ENCODE results near the gene ITPR2. TPM values are rescaled to one million over a fixed set of nuclear protein-coding genes. Genes with fewer than 3 reads are reported as not detected.

Gene ITPR2
- total and polyA plus RNA-seq, 4 donors, result 11.7 to 93.3 (median 35.4) TPM

DNA sequence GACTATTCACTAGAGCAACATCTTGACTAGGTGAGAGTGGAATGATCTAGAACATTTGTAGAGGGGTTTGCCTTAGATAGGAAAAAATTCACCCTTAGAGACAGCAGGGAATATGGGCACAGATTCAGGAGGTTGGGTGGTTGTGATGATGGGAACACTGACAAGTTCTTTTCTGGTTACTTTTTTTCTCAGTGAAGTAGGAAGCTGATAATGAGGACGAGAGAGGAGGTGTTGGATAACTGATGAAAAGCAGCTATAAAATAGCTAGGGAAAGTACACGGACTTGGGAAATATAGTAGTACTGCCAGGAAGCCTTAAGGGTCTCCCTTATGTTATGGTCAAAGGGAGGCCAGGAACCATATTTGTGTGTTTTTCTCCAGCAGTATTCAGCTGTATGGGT is 387.1 kb downstream of the ITPR2 start:
- Histone ChIP-seq H3K4me1 (ENCODE audit: control insufficient read depth in 4 of 4, insufficient read depth in 4 of 4, low read length in 3 of 4) (no peaks in the 10 kb centered on the region), H3K9ac (ENCODE audit: low read depth in 1 of 2, low read length in 2 of 2) (no peak overlapping the region), H3K4me3 (ENCODE audit: low read depth in 1 of 3, low read length in 3 of 3) (no peak overlapping the region), H3K27ac (ENCODE audit: low read depth in 1 of 2, low read length in 2 of 2) (no peak overlapping the region), H3K27me3 (ENCODE audit: control insufficient read depth in 4 of 4, insufficient read depth in 4 of 4, low read length in 3 of 4) (no peaks in the 10 kb centered on the region), H3K9me3 (ENCODE audit: control insufficient read depth in 4 of 4, low read length in 3 of 4) (no peaks in the 10 kb centered on the region), H3K36me3 (ENCODE audit: control insufficient read depth in 4 of 4, insufficient read depth in 3 of 4, low read depth in 1 of 4, low read length in 3 of 4) (peaks cover 0 to 30% (median 28%) of the 10 kb centered on the region in 4 donors)
- DNase-seq (ENCODE audit: low spot score), result no peak
- whole genome bisulfite sequencing, result 98% methylated on average over 2 of the region's 2 CpGs
- TF ChIP-seq GABPA (IDR thresholded peaks at IDR 0.05 in 1 of 2, conservative IDR thresholded peaks at IDR 0.05 in 1 of 2), result no peak
- no peak for TF ChIP-seq FOXA2 (IDR thresholded peaks at IDR 0.05)
- TF ChIP-seq, protein P1, sequence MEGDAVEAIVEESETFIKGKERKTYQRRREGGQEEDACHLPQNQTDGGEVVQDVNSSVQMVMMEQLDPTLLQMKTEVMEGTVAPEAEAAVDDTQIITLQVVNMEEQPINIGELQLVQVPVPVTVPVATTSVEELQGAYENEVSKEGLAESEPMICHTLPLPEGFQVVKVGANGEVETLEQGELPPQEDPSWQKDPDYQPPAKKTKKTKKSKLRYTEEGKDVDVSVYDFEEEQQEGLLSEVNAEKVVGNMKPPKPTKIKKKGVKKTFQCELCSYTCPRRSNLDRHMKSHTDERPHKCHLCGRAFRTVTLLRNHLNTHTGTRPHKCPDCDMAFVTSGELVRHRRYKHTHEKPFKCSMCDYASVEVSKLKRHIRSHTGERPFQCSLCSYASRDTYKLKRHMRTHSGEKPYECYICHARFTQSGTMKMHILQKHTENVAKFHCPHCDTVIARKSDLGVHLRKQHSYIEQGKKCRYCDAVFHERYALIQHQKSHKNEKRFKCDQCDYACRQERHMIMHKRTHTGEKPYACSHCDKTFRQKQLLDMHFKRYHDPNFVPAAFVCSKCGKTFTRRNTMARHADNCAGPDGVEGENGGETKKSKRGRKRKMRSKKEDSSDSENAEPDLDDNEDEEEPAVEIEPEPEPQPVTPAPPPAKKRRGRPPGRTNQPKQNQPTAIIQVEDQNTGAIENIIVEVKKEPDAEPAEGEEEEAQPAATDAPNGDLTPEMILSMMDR (IDR thresholded peaks at IDR 0.05; ENCODE audit: low read depth, low read length, missing input control), result no peak
- TF ChIP-seq YY1 (IDR thresholded peaks at IDR 0.05), result no peak
- TF ChIP-seq, protein P2, sequence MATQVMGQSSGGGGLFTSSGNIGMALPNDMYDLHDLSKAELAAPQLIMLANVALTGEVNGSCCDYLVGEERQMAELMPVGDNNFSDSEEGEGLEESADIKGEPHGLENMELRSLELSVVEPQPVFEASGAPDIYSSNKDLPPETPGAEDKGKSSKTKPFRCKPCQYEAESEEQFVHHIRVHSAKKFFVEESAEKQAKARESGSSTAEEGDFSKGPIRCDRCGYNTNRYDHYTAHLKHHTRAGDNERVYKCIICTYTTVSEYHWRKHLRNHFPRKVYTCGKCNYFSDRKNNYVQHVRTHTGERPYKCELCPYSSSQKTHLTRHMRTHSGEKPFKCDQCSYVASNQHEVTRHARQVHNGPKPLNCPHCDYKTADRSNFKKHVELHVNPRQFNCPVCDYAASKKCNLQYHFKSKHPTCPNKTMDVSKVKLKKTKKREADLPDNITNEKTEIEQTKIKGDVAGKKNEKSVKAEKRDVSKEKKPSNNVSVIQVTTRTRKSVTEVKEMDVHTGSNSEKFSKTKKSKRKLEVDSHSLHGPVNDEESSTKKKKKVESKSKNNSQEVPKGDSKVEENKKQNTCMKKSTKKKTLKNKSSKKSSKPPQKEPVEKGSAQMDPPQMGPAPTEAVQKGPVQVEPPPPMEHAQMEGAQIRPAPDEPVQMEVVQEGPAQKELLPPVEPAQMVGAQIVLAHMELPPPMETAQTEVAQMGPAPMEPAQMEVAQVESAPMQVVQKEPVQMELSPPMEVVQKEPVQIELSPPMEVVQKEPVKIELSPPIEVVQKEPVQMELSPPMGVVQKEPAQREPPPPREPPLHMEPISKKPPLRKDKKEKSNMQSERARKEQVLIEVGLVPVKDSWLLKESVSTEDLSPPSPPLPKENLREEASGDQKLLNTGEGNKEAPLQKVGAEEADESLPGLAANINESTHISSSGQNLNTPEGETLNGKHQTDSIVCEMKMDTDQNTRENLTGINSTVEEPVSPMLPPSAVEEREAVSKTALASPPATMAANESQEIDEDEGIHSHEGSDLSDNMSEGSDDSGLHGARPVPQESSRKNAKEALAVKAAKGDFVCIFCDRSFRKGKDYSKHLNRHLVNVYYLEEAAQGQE (IDR thresholded peaks at IDR 0.05), result no peak
- TF ChIP-seq SP1 (IDR thresholded peaks at IDR 0.05), result no peak
- TF ChIP-seq HNF4A (conservative IDR thresholded peaks at IDR 0.05), result no peak
- TF ChIP-seq JUND (IDR thresholded peaks at IDR 0.05), result no peak
- TF ChIP-seq EGR1 (IDR thresholded peaks at IDR 0.05; ENCODE audit: low read depth in 2 of 2), result no peak
- TF ChIP-seq RXRA (IDR thresholded peaks at IDR 0.05), result no peak
- TF ChIP-seq TAF1 (conservative IDR thresholded peaks at IDR 0.05), result no peak
- no peak for TF ChIP-seq FOXA1 (IDR thresholded peaks at IDR 0.05)
- TF ChIP-seq NR2F2 (IDR thresholded peaks at IDR 0.05), result no peak
- TF ChIP-seq, protein P3, sequence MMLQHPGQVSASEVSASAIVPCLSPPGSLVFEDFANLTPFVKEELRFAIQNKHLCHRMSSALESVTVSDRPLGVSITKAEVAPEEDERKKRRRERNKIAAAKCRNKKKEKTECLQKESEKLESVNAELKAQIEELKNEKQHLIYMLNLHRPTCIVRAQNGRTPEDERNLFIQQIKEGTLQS (IDR thresholded peaks at IDR 0.05), result no peak
- TF ChIP-seq RAD21 (IDR thresholded peaks at IDR 0.05), result no peak
- TF ChIP-seq, protein P4, sequence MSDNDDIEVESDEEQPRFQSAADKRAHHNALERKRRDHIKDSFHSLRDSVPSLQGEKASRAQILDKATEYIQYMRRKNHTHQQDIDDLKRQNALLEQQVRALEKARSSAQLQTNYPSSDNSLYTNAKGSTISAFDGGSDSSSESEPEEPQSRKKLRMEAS (IDR thresholded peaks at IDR 0.05), result no peak
- TF ChIP-seq, protein P5, sequence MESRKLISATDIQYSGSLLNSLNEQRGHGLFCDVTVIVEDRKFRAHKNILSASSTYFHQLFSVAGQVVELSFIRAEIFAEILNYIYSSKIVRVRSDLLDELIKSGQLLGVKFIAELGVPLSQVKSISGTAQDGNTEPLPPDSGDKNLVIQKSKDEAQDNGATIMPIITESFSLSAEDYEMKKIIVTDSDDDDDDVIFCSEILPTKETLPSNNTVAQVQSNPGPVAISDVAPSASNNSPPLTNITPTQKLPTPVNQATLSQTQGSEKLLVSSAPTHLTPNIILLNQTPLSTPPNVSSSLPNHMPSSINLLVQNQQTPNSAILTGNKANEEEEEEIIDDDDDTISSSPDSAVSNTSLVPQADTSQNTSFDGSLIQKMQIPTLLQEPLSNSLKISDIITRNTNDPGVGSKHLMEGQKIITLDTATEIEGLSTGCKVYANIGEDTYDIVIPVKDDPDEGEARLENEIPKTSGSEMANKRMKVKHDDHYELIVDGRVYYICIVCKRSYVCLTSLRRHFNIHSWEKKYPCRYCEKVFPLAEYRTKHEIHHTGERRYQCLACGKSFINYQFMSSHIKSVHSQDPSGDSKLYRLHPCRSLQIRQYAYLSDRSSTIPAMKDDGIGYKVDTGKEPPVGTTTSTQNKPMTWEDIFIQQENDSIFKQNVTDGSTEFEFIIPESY (IDR thresholded peaks at IDR 0.05), result no peak
- TF ChIP-seq HNF4G (IDR thresholded peaks at IDR 0.05), result no peak
